Stimulated activated CD8-positive, alpha-beta memory T cell treated with anti-CD3 and anti-CD28 coated beads, Interleukin-15, amount 100 ng/mL, for 24 hours (primary cell): ENCODE data around the gene MARCHF2.
A peak's percentile ranks its signal among the peaks of the same experiment; 100 is the strongest.

ENCODE experiments used
- DNase-seq: peaks from one replicate; pipeline ENCODE4 v3.0.0-alpha.2; 2020; ENCODE audit warnings: low read depth

Gene MARCHF2

DNA sequence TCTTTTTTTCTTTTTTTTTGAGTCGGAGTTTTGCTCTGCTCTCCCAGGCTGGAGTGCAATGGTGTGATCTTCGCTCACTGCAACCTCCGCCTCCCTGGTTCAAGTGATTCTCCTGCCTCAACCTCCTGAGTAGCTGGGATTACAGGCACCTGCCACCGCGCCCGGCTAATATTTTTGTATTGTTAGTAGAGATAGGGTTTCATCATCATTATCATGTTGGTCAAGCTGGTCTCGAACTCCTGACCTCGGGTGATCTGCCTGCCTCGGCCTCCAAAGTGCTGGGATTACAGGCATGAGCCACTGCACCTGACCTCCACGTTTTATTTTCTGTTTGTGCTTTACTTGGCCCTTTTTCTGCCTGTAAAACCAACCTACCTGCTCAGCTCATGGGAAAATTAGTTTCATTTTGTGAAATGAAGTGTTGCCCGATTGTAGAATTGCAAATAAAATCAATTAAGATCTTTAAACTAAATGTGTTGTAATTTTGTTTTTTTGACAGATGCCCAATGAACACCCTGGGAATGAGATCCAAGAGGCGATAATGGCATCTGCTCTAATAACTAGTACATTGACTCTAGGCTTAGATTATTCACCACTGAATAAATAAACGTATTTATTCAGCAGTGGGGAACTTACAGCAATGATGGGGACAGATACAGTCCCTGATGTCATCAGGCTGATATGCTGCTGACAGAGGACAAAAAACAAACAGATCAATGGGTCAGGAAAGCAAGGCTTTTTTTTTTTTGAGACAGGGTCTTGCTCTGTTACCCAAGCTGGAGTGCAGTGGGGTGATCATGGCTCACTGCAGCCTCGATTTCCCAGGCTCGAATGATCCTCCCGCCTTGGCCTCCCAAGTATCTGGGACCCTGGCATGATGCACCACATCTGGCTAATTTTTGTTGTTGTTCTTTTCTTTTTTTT, 25.2 kb upstream of the MARCHF2 start:
- no peak for DNase-seq

DNA sequence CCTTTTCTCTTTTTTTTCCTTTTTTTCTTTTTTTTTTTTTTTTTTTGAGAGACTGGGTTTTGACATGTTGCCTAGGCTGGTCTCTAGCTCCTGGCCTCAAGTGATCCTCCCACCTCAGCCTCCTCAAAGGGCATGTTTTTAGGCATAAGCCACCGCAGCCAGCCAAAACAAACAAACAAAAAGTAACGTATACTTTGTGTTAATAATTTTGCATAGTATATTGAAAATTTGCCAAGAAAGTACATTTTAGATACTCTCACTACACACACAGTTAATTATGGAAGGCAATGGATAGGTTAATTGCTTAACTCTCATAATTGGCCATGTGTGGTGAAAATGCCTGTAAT, 24.5 kb upstream of the MARCHF2 start:
- no peak for DNase-seq

DNA sequence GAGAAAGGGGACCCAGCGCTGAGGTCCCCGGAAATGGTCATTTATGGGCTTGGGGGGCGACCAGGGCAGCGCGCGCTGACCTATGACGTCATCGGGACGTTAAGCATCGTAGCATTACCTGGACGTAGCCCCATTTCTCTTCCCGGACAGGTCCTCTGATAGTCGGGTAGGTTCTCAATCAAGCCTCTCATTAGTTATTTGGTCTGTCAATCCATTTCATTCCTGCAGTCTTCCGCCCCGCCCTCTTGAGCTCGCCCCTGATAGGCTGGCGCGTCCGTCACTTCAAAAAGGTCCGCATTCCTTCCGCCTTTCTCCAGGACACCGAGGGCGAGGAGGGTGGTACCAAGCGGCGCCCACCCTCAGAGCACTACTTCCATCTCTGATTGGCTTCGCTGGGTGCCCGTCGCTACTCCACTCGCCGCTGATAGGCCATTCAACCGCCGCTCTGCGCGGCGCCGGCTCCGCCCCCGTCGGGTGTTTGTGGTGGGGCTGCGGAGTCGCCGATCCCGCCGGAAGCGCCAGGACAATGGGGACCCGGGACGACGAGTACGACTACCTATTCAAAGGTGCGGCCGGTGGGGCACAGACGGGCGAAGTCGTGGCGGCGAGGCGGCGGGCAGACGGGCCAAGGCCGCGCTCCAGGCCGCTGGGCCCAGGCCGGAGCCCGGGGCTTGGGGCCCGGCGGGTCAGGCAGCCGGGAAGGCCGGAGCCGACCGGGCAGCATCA, 23.1 kb upstream of the MARCHF2 start, which contains the start of gene RAB11B:
Gene RAB11B, plus strand, starts transcription at position 470 of the 726 bp plus-strand sequence. Its CDS starts 57 bp downstream, at position 527.
- peak; percentile 78 for DNase-seq

DNA sequence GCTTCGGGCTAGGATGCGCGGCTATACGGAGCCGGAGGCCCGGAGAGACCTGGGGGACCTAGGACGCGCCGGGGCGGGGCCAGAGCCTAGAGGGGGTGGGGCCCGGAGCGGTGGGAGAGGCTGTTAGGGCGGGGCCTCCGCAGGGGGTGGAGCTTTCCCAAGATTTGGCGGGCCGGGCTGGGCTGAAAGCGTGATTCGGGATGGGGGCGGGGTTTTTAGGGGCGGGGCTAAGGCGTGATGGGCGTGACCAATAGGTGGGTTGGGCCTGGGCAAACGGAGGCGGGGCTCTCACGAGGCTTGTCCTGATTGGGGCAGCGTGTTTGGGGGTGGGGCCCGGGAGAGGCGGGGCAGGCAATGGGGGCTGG, 22.5 kb upstream of the MARCHF2 start:
- peak; percentile 87 for DNase-seq

DNA sequence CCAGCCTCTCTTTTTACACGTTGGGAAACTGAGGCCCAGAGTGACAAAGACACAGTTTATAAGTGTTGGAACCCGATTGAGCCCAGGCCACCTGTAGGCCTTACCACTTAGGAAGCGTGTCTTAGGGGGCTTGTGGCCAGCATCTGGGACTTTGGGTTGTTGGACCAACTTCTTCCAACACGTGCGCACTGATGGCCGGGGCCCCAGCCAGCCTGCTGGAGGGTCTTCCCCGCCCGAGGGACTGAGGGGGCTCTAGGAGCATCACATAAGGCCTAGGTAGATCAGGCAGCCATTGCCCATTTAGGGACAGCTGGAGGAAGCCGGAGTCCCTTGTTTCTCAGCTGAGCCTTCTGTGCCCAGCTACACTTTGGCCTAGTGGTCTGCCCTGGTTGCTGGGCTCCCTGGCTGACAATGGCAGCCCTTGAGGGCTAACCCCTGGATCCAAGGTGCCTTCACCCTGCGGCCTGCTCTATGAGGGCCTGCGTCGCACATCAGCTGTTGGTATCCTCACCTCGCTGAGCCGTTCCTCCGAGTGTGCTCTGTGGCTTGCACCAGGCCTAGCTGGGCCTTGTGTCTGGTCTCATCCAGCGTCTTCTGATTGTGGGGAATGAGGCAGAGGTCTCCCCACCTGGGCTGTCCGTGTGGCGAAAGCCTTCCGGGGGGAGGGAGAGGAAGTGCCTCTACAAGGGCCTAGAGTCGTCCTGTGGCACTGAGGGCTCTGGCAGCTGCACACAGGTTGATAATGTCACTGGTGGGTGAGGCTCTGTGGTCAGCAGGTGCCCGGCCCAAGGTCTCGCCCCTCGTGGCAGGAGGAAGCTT, 21.7 kb upstream of the MARCHF2 start:
- DNase-seq: no peak

DNA sequence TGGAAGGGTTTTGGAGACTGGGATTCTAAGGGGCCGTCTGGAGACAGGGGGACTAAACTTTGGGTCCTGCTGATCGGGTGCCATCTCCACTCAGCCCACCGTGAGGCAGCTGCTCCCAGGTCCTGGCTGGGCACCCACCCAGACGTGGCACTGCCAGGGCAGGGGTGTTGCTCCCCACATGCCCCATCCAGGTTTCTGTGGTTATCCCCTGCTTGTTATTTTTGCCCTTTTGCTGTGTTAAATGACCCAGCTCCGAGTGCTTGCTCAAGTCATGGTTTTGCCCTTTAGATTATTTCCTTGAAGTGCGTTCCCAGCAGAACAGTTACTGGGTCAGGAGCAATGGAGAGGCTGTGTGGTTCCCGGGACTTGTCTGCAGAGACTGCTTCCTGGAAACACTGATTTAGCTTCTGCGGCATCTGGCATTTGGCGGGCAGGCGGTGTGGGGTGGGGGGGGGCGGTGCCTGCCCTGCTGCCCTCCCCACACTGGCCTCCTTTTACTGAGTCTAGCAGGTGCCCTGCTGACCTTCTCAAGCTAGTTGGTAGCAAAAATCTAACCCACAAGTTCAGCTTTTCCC, 21.0 kb upstream of the MARCHF2 start:
- DNase-seq: no peak

DNA sequence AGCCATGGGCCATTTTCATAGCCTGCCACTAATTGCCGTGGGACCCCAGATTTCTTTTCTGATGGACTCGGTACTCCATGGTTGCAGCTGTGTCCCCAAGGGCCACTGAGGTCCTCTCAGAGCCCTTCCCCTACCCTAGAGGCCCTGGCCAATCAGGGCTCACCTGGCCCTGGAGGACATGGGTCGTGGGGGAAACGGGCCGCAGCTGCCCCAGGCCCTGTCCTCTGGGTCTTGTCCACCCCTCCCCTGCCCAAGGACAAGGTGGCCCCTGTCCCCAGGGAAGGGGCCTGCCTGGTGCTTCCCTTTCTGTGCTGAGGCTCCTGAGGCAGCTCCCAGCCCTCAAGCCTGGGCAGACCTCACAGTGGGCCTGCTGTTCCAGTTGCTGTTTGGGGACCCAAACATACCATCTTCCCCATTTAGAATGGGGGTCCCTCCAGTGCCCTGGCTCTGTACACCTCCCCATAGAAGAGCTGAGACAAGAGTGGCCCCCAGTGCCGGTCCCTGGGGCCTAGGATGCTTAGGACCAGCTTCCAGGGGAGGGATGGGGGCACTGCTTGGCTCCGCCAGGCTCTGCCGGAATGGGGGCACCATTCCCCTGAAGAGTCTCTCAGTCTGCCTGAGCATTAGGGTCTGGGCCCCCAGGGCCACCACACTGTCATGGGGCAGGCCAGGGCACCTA, 19.8 kb upstream of the MARCHF2 start:
- DNase-seq: no peak

DNA sequence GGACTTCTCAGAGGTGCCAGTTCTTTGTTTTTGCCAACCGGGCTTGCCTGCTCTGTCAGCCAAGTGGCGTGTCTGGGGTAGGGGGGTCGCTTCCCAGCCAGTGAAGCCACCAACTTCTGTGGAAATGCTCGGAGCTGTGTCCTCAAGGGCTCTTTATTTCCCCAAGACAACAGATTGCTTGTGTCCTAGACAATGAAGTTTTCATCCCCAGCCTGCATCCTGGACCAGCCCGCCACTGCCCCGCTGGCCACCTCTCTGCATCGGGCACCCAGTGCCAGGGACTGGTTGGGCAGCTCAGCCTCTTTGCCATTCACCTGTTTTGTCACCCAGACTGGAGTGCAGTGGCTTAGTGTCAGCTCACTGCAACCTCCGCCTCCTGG, 19.2 kb upstream of the MARCHF2 start:
- DNase-seq: no peak

DNA sequence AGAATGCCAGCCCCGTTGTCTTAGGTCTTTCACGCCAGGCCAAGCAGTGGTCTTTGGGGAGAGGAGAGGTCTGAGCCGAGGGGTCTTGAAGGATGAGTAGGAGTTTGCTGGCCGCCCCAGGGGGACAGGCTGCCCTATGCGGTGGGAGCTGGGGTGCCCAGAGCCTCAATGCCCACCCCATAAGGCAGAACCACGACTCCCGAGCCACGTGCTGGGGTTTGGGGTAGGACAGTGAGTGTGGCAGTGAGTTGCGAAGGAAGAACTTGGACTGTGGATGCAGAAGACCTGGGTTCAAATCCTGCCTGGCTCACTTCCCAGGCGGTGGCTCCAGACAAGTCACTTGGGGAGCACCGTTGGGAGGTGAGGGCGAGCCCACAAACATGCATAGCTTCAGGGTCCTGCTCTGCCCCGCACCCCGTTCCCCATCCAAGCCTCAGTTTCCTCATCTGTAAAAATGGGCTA, 17.5 kb upstream of the MARCHF2 start:
- no peak for DNase-seq

DNA sequence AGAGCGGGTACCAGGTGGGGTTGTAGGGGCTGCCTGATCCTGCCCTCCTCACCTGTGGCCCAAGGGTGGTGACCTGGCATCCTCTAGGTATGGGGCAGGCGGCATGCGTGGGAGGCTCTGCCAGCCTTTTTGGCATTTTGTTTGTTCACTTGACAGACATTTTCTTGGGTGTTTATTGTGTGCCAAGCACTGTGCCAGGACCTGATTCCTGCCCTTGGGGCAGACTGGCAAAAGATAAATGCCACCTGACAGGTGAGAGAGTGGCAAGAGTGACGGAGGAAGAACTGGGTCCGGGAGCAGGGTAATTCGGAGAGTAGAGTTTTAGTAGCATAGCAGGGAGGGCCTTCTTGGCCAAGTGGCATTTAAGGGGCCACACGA, 16.9 kb upstream of the MARCHF2 start:
- no peak for DNase-seq

DNA sequence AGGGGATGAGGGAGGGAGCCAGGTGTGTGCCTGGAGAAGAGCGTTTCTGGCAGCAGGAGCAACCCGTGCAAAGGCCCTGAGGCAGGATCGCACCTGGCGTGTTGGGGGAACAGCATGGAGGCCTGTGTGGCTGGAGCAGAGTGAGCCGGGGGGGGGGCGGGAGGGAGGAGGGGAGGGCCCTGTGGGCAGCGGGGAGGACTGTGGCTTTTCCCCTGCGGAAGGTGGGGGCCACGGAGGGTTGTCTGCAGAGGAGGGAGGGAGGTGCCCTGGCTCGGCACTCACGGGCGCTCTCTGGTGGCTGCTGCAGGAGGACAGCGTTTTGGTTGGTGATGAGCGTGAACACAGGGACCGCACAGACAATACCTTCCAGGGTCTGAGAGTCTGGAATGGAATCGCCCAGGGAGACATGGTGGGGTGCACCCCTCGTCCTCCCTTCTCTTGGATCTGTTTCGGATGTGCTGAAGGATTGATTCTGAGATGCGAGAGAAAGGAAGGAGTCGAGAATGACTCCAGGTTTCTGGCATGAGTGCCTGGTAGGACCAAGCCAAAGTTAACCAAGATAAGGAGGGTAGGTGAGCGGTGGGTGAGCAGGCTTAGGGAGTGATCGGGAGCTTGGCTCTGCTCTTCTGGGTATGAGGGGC, 16.4 kb upstream of the MARCHF2 start:
- DNase-seq: peak; percentile 38

DNA sequence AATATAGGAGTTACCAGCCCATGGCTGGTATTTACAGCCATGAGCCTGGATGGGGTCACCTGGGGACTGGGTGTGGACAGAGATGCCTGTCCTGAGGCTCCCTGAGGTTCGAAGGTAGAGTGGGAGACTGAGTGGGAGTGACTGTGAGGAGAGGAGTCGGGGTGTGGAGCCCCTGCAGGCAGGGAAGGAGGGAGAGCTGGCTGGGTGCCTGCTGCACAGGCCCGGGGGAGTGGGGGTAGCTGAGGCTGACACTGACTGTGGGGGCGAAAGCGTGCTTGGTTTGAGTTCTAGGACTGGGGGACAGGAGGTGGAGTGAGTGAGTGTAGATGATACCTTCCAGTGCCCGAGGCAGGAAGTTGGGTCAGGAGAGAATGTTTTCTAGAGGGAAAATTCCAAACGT, 15.8 kb upstream of the MARCHF2 start:
- no peak for DNase-seq

DNA sequence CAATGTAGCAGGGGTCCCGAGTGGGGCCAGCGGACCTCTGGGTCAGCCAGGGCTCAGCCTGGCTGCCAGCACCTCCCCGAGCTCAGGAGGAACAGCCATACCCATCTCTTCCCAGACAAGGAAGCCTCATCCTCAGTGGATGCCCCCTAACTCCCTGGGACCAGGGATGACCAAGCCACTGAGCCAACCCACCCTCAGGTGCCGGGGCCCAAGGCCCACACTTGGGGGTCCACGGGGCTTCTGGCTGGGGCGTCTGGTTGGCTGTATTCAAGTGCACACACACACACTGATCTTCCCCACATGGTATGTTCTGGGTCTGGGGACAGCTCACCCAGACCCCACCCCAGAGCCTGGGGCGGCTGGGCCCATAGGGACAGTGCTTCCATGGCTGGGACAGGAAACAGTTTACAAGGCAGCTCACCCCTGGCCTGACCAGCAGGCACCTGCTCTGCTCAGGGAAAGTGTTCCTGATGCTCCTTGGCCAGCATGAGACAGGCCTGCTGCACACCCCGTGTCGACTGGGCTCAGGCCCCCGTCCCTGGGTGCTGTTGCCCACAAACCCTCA, 15.3 kb upstream of the MARCHF2 start:
- no peak for DNase-seq

DNA sequence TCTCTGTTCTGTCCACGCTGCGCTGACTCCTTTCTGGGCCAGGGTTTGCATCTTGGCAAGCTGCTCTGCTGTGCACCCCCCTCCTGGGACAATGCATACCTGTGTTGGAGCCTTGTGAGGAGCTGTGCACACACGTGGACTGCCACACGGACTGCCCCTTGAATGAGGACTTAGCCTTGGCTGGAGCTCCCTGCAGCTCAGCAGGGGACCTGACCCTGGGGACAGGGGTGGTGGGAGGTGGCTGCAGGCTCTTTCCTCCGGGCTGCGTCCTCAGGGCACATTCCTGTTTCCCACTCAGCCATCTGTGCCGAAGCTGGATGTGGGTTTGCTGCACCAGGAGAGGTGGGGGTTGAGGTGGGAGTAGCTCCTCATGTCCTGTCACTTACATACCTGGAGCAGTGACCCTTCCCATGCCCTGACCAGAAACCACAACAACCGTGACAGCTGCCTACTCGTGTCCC, 14.8 kb upstream of the MARCHF2 start:
- no peak for DNase-seq

DNA sequence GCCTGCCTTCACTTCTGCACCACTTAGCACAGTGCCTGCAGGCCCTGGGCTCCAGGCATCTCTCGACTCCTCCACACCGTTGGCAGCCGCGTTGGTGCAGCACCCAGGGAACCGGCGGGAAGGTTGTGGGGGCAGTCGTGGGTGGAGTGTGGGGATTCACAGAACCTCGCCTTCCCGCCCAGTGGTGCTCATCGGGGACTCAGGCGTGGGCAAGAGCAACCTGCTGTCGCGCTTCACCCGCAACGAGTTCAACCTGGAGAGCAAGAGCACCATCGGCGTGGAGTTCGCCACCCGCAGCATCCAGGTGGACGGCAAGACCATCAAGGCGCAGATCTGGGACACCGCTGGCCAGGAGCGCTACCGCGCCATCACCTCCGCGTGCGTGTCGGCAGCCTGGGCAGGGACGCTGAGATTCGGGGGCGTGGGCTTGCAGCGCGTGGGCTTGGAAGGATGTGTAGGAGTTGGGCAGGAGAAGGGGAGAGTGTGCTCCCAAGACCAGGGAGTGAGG, 13.4 kb upstream of the MARCHF2 start:
- no peak for DNase-seq

DNA sequence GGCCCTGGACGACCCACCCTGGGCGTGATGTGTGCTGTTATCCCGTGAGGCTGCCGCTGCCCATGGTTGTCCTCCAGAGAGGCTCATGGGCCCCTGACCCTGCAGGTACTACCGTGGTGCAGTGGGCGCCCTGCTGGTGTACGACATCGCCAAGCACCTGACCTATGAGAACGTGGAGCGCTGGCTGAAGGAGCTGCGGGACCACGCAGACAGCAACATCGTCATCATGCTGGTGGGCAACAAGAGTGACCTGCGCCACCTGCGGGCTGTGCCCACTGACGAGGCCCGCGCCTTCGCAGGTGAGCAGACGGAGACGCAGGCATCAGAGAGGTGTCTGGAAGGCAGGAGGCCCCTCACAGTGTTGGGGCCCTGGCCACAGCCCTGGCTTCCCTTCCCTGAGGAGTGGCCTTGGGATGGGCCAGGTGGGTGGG, 11.1 kb upstream of the MARCHF2 start:
- no peak for DNase-seq

DNA sequence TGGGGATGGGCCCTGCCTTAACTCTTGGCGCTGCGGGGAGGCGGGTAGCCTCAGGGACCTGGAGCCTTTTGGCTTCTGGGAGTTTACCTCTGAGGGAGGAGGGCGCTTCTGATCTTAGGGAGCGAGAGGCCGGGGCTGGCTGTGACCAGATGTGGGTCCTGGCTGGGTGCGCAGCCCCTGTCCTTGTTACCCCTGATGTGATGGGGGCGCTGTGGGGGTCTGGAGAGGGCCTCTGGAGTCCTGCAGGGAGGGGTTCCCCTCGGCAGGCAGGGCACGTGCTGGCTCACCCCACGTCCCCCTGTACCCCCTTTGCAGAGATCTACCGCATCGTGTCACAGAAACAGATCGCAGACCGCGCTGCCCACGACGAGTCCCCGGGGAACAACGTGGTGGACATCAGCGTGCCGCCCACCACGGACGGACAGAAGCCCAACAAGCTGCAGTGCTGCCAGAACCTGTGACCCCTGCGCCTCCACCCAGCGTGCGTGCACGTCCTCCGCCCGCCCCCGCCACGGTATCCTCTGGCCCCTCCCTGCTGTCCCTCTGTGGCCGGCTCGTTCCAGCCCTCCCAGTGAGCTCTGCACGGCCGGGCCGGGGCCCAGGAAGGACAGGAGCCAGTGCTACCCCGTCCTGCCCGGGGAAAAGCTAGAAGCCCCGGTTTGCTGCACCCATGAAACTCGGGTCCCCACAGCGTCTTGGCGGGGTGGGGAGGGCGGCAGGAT, 9.8 kb upstream of the MARCHF2 start:
- no peak for DNase-seq

DNA sequence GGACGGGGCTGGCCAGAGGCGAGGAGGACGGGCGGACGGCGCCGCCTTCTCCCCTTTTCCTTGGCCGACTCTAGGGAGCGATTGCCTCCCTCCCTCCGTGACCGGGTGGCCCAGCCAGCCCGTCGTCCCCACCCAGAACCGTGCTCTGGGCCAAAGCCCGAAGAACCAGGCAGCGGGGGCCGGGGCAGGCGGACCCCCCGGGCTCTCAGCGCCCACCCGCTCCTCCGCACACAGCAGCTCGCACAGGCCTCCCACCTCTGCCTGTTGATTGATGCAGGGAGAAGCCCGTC, 9.3 kb upstream of the MARCHF2 start:
- DNase-seq: no peak

DNA sequence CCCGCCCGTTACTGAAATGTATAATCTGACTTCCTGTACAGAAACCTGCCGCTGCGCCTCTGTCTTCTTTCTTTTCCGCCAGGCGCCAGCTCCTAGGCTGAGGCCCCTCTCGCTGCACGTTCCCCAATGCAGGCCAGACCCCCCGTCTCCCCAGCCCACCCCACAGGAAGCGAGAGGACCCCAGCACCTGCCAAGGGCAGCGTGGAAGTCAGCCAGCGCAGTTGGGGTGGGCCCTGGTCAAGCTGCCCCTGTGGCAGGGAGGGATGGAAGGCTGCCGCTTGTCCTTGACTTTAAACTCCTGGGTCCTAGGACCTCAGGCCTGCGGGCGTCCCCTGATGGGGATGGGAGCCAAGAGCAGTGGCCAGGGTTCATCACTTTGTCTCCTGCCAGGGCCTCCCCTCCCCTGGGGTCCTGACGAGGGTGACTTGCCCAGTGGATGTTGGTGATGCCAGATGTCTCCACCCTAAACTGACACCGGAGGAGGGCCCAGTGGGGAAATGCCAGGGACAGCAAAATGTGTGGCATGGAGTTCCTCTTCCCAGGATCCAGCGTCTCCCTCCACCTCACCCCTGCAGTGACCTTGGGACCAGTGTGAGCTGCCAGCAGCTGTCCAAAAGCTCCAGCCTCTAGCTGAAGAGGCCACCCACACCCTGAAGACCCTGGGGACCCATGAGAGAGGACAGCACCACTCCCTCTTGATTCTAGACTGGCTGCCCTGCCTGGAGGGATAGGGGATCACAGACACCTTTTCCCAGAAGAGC, 8.5 kb upstream of the MARCHF2 start:
- no peak for DNase-seq
